ENCODE data around the gene SCNN1A.

DNA sequence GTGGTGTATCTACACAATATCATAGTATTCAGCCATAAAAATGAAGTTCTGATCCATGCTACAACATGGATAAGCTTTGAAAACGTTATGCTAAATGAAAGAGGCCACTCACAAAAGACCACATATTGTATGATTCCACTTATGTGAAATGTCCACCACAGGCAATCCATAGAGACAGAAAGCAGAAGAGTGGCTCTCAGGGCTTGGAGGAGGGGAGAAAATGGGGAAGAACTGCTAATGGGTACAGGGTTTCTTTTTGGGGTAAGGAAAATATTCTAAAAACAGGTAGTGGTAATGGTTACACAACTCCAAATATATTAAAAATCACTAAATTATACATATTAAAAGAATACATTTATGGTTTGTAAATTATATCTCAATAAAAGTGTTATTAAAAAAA lies 16.5 kb downstream of the SCNN1A start:
- TF ChIP-seq POLR2AphosphoS5 (IDR thresholded peaks at IDR 0.05): no peak
- TF ChIP-seq, protein P1, sequence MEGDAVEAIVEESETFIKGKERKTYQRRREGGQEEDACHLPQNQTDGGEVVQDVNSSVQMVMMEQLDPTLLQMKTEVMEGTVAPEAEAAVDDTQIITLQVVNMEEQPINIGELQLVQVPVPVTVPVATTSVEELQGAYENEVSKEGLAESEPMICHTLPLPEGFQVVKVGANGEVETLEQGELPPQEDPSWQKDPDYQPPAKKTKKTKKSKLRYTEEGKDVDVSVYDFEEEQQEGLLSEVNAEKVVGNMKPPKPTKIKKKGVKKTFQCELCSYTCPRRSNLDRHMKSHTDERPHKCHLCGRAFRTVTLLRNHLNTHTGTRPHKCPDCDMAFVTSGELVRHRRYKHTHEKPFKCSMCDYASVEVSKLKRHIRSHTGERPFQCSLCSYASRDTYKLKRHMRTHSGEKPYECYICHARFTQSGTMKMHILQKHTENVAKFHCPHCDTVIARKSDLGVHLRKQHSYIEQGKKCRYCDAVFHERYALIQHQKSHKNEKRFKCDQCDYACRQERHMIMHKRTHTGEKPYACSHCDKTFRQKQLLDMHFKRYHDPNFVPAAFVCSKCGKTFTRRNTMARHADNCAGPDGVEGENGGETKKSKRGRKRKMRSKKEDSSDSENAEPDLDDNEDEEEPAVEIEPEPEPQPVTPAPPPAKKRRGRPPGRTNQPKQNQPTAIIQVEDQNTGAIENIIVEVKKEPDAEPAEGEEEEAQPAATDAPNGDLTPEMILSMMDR (IDR thresholded peaks at IDR 0.05): no peak
- no peak for TF ChIP-seq POLR2A (IDR thresholded peaks at IDR 0.05)
- no peak for TF ChIP-seq EP300 (IDR thresholded peaks at IDR 0.05)
